Head of caudate nucleus (tissue), 42 donors: ENCODE results near the gene NT5M.
A peak's percentile ranks its signal among the peaks of the same experiment; 100 is the strongest.

Source experiments
- DNase-seq, 42 donors: peaks; one replicate each; pipeline versions ENCODE4 v3.0.0 to v3.0.0-alpha.2; 2020 to 2021; ENCODE audit warnings: mixed read lengths in 7 of 42
- intact Hi-C: fragments of 100-400 bp; cut with DNase I; formaldehyde crosslinking; loops from one replicate; pipeline ENCODE4 v1.15.0; 2022

The NT5M gene

GRCh38 chr17:17350491-17351355 is 47.5 kb downstream of the NT5M start:
- intact Hi-C loops, result no loop called here
- peak in 3 of 42 donors; percentile 12 to 22 (median 20) for DNase-seq

DNA sequence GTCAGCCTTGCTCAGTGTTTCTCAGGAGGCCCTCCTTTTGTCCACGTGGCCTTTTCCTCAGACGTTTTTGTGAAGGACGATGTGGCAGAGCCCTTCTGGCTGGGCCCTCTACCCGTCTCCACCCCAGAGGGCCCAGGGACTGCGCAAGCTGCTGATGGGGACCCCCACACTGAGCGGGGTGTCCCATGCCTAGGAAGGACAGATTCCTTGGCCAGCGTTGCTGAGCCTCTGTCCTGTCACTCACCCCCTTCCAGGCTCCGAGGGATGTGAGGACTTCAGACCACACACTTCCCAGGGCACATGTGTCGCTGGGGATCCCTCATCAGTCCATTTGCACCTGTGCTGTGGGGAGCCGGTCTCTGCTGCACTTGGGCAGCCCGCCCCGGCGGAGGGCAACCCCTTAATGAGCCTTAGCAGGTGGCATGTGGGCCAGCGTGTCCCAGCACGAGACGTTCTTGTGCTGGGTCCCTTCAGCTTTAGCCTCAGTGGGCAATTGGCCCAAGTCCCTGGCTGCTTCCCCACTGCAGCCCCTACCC is 48.3 kb downstream of the NT5M start:
- intact Hi-C loops, result no loop called here
- peak in 2 of 42 donors; percentile 13 to 31 for DNase-seq

GRCh38 chr17:17351901-17352781 is 49.0 kb downstream of the NT5M start:
- intact Hi-C loops, result no loop called here
- DNase-seq, result peak in 17 of 42 donors; percentile 14 to 59 (median 30)

GRCh38 chr17:17352836-17353624 is 49.9 kb downstream of the NT5M start:
- DNase-seq, result peak in 4 of 42 donors; percentile 5 to 26 (median 20)
- intact Hi-C loops, result no loop called here

GRCh38 chr17:17353625-17354484 is 50.7 kb downstream of the NT5M start:
- intact Hi-C loops, result loop anchor here (2.0 kb wide), 1 partner anchor 287 kb away; no protein-coding TSS in a partner anchor

DNA sequence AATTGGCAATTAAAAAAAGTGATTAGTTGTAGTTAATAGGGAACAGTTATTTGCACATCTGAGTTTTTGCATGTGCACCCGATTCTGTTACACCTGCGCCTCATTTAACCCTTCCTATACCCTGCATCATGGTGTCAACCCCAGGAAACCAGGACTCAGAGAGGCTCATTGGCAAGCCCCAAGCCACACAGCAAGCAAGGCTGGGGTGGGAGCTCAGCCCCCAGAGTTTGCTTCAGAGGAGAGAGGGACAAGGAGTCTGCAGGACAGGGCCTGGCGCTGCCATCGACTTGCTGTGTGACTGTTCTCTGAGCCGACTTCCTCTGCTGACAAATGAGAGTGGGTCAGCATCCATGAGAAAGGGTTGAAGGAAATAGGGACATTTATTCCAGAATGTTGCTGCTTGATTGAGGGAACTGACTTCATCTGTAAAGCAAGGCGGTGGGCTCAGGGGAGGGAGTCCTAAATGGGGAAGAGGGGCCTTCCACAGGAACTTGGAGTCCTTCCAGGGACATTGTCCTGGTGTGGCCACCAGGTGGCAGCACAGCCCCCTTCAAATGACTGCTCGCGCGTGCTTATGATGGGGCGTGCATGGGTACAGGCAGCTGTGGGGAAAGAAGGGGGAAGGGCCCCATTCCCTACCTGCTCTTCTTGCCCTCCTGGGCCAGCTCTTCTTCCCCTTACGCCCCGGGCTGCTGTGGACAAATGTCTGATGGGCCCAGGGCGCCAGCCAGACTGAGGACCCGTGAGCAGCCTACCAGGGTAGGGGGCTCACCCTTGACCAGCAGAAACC is 51.6 kb downstream of the NT5M start:
- intact Hi-C loops, result loop anchor here (2.0 to 5.0 kb wide), 2 partner anchors 218 to 286 kb away; no protein-coding TSS in a partner anchor
- peak; percentile 57 to 89 (median 77) for DNase-seq

More at GRCh38 chr17:17353625-17354484, 50.7 kb downstream of the NT5M start:
- peak in 3 of 42 donors; percentile 19 to 32 (median 20) for DNase-seq

DNA sequence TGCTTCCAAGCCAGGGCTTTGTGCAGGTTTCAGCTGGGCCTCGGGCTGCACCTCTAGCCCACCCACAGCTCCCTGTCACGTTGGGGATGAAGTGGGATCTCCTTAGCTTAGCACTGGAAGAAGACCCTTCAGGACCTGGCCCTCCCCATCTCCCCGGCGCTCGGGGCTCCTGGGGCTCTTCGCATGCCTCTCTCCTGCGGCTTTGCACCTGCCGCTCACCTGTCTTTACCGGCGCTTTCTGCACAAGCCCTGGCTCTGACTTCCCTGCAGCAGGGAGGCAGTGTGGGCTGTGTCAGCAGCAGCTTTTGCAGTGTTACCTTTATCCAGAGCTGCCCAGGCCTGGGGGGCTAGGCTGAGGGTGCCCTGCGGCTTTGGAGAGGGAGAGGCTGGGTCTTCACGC is 52.3 kb downstream of the NT5M start:
- peak in 4 of 42 donors; percentile 22 to 33 (median 28) for DNase-seq
- intact Hi-C loops, result loop anchor here (2.0 to 5.0 kb wide), 2 partner anchors 217 to 285 kb away; no protein-coding TSS in a partner anchor

- intact Hi-C loops, result loop anchor here (5.0 kb wide), 1 partner anchor 216 kb away; no protein-coding TSS in a partner anchor
- DNase-seq, result peak; percentile 70 to 94 (median 86)
These were observed 53.2 kb downstream of the NT5M start for GRCh38 chr17:17356149-17356930.

DNA sequence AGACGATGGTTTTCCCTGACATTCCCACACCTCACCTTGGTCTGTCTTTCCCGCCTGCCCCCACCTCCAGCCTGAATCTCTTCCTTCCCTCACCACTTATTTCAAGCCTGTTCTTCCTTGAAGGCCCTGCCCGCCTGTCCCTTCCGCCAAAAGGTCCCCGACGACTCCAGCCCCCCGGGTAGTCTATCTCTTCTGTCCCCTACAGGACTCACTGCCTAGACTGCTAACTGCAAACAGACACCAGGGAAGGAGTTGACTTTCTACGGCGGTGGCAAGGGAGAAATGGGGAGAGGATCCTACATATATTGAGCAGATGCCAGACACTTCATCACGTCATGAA is 53.7 kb downstream of the NT5M start:
- intact Hi-C loops, result loop anchor here (5.0 kb wide), 1 partner anchor 215 kb away; no protein-coding TSS in a partner anchor

DNA sequence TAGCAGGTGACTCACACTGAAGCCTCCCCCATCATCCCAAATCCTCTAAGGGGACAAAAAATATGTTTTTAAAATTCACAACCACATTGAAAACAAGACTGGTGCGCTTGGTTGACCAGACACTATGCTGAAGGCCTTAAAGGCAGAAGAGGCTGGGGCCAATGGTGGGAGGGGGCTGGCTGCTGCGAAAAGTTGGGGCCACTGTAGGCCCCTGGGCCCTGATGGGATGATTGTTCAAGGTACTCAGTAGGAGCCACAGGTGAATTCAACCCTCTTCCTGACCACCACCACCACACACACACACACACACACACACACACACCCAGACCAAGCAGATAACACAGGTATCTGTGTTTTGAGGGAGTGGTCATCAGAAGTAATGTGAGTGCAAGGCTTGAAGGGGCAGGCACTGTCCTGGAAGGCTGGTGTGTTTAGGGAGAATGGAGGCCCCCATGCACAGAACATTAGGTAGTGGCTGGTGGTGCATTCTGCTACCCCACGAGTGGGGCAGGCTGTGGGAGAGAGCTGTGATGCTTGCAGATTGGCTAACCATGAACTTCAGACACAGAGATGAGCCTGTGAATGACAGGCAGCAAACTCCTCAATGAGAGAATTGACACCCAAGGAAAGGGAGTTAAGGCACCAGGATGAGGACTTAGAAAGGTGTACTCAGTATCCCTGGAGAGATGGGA is 55.0 kb downstream of the NT5M start:
- intact Hi-C loops, result loop anchor here (5.0 kb wide), 1 partner anchor 214 kb away; no protein-coding TSS in a partner anchor

More for the DNA sequence above, 53.7 kb downstream of the NT5M start:
- DNase-seq, result peak in 4 of 42 donors; percentile 5 to 30 (median 12)

DNA sequence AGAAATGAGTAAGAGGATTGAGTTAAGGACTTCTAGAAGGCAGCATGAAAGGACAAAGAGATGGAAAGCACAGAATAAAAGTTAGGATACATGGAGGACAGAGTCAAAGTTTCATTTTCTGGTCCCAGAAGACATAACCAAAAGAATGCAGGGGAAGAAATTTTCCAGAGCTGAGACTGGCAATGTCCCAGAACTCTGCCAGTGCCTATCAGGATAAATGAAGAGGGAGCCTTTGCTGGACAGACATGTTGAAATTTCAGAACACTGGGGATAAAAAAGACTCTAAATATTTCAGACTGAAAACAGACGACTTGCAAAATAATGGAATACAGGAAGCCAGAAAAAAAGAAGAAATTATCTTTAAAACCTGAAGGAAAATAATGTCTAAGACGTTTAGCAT is 55.7 kb downstream of the NT5M start:
- intact Hi-C loops, result loop anchor here (5.0 kb wide), 1 partner anchor 213 kb away; no protein-coding TSS in a partner anchor
- DNase-seq, result no peak

More for the DNA sequence above, 55.0 kb downstream of the NT5M start:
- peak in 3 of 42 donors; percentile 2 to 15 (median 8) for DNase-seq

- DNase-seq, result peak in 2 of 42 donors; percentile 1 to 2
- intact Hi-C loops, result loop anchor here (5.0 kb wide), 1 partner anchor 213 kb away; no protein-coding TSS in a partner anchor
These were observed 56.1 kb downstream of the NT5M start for GRCh38 chr17:17359271-17359670.

DNA sequence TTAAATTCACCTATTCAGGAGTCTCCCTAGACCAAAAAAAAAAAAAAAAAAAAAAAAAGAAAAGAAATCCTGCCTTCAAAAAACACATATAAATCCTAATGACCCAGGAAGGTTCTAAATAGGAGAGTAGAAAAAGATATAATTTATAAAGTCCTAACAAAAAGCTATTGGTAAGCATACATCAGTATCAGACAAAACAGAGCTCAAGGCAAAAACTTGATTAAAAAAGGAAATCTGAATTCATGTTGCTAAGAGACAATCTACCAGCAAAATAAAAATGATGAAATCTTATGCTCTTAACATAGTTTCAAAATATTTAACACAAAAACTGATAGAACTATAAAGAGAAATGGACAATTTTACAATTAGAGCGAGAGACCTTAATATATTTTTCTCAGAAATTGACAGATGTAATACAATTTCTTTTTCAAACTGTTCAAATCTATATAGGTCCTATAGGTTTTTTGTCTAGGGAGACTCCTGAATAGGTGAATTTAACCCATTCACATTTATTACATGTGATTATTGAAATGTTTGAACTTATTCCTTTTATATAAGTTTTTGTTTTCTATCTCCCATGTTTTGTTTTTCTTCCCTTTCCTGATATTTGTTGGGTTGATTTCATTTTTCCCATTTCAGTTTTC is 57.0 kb downstream of the NT5M start:
- intact Hi-C loops, result no loop called here
- no peak for DNase-seq

DNA sequence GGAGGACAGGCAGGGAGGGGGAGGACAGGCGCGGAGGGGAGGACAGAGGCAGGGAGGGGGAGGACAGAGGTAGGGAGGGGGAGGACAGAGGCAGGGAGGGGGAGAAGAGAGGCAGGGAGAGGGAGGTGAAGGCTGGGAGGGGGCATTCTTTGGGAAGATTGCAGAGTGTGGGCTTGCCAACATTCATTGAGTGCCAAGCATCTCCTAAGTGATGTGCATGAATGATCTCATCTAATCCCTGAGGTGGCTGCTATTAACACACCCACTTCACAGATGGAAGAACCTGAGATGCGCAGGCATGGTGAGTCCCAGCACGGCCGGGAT is 58.3 kb downstream of the NT5M start:
- peak in 3 of 42 donors; percentile 0 to 9 (median 5) for DNase-seq
- intact Hi-C loops, result no loop called here
